Osteocyte (in vitro differentiated cells): Measurements from ENCODE around the gene ANXA2R. TPM values are rescaled to one million over a fixed set of nuclear protein-coding genes. Genes with fewer than 3 reads are reported as not detected.

ENCODE experiments used
- DNase-seq: peaks from one replicate; pipeline ENCODE4 v3.0.0; 2021; ENCODE audit warnings: mixed read lengths; ENCODE audit not compliant: unreplicated experiment; ENCODE audit errors: extremely low spot score
- H3K27ac Mint-ChIP-seq: one replicate; pipeline ENCODE4 v1.8.0; 2021; ENCODE audit warnings: mild to moderate bottlenecking, mixed read lengths; ENCODE audit not compliant: unreplicated experiment
- H3K27me3 Mint-ChIP-seq: one replicate; pipeline ENCODE4 v1.8.0; 2021; ENCODE audit warnings: mixed read lengths; ENCODE audit not compliant: unreplicated experiment
- H3K36me3 Mint-ChIP-seq: one replicate; pipeline ENCODE4 v1.8.0; 2021; ENCODE audit warnings: mixed read lengths; ENCODE audit not compliant: unreplicated experiment
- H3K4me1 Mint-ChIP-seq: one replicate; pipeline ENCODE4 v1.8.0; 2021; ENCODE audit warnings: mixed read lengths; ENCODE audit not compliant: unreplicated experiment
- H3K4me3 Mint-ChIP-seq: one replicate; pipeline ENCODE4 v1.8.0; 2021; ENCODE audit warnings: mild to moderate bottlenecking, moderate library complexity, mixed read lengths; ENCODE audit not compliant: unreplicated experiment
- H3K9me3 Mint-ChIP-seq: one replicate; pipeline ENCODE4 v1.8.0; 2021; ENCODE audit warnings: mixed read lengths; ENCODE audit not compliant: unreplicated experiment
- total RNA-seq: library from RNA; stranded (reverse); gene quantifications from 2 replicates; pipeline ENCODE4 v1.2.1, GENCODE V29; 2021
- TF ChIP-seq, protein P1 (sequence below): fragments of 200-600 bp; sonication (generic); IDR thresholded peaks from 2 replicates; pipeline ENCODE4 v1.5.0; 2021; ENCODE audit warnings: antibody characterized with exemption, mild to moderate bottlenecking, moderate library complexity

Gene ANXA2R
- total RNA-seq, 1 donor from 2014 or later: 5.3 TPM

DNA sequence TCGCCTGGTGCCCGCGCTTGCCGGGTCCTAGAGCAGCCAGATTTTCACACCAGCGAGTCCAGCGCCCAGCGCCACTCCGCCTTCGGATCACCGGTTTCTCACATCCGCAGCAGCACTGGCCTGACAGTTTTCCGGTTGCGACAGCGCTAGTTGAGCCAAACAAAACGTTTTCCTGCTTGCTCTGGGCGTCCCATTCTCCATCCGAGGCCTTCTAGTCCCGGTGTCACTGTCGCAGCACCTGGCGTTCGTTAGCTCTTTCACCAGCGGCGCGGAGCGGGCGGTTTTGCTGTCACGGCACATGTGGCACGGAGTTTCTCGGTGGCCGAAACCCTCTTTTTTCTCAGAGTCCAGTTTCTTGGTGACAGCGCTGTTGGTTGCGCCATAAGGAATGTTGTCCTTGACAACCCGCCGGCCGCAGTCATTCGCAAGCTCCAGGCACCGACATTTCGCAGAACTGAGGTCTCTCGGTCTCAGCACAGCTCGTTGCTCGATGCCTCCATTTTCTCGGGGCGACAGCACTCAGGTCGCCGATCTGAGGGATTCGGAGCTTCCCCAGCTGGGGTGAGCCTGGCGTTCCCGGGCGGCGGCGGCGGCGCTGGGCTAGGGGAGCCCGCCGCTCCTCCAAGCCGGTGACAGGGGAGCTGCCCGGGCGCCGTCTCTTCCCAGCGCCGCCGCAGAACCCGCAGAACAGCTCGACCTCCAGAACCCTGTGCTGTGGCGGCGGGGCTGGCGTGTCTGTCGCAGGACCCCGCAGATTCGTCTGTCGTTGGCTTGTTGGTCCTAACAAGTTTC lies 47.8 kb downstream of the ANXA2R start:
- Mint-ChIP-seq H3K9me3 (no peaks in the 10 kb centered on the region), H3K27me3 (no peaks in the 10 kb centered on the region), H3K36me3 (peaks cover 3% of the 10 kb centered on the region), H3K4me3 (peak overlapping the region; percentile 98), H3K4me1 (peaks cover 43% of the 10 kb centered on the region), H3K27ac (peak overlapping the region; percentile 100)
- peak; percentile 92 for DNase-seq
- TF ChIP-seq, protein P1, sequence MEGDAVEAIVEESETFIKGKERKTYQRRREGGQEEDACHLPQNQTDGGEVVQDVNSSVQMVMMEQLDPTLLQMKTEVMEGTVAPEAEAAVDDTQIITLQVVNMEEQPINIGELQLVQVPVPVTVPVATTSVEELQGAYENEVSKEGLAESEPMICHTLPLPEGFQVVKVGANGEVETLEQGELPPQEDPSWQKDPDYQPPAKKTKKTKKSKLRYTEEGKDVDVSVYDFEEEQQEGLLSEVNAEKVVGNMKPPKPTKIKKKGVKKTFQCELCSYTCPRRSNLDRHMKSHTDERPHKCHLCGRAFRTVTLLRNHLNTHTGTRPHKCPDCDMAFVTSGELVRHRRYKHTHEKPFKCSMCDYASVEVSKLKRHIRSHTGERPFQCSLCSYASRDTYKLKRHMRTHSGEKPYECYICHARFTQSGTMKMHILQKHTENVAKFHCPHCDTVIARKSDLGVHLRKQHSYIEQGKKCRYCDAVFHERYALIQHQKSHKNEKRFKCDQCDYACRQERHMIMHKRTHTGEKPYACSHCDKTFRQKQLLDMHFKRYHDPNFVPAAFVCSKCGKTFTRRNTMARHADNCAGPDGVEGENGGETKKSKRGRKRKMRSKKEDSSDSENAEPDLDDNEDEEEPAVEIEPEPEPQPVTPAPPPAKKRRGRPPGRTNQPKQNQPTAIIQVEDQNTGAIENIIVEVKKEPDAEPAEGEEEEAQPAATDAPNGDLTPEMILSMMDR: no peak

DNA sequence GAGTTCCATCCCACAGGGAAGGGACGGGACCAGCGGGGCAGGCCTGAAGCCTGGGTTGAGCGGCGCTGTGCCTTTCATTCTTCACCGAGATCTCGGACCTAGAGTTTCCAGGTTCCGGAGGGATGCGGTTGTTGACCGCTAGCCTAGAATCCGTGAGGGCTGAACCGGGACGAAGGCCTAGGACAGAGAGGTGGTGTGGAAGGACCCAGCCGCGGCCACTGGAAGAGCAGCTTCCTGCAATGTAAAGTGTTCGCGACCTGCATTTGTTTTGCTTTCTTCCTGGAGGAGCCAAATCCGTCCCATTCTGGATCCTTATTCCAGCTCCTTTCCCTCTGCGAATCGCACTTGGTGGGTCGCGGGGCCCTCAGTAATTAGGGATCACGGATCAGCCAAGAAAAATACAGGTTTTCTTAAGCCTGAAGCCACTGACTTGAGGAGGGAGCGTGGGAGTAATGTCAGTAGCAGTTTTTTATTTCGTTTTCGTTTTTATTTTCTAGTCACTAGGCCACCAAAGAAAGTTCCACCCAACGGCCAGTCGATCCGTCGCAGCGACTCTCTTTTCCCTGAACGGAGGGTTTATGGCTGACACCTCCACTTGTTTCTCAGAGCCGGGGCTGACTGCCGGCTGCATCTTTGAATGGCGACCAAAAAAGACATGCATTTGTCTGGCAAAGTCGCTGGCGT lies 48.6 kb downstream of the ANXA2R start:
- DNase-seq: no peak
- Mint-ChIP-seq H3K36me3 (peaks cover 3% of the 10 kb centered on the region), H3K4me3 (peak overlapping the region; percentile 98), H3K4me1 (peaks cover 43% of the 10 kb centered on the region), H3K9me3 (no peaks in the 10 kb centered on the region), H3K27me3 (no peaks in the 10 kb centered on the region), H3K27ac (peak overlapping the region; percentile 100)
- TF ChIP-seq, protein P1: no peak

DNA sequence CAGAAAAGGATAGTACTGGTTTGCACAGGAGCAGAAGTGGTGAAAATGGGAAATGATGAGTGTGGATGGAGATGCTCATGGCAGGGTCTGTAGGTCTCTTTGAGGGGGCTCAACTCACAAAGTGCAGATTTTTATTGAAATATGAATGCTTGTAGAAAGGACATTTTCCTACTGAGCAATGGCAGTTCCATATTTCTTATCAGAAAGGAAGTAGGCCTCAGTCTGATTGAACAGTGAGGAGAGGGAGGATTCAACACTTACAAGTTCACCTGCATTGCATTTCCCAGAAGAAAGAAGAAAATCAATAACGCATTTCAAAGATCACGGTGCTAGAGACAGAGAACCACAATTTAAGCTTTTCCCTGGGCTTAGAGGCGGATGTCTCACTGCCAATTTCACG lies 49.2 kb downstream of the ANXA2R start:
- Mint-ChIP-seq H3K4me1 (peaks cover 45% of the 10 kb centered on the region), H3K27me3 (no peaks in the 10 kb centered on the region), H3K4me3 (peak overlapping the region; percentile 98), H3K27ac (peak overlapping the region; percentile 100), H3K36me3 (peaks cover 3% of the 10 kb centered on the region), H3K9me3 (no peaks in the 10 kb centered on the region)
- no peak for DNase-seq
- TF ChIP-seq, protein P1: no peak

Other genes starting within 250 kb of the ANXA2R start
- 55.8 and 70.3 TPM in 2 replicates for gene SELENOP, start 228.4 kb downstream of the ANXA2R start, total RNA-seq
- gene ZNF131, start 80.6 kb upstream of the ANXA2R start, total RNA-seq: 39.1 and 44.1 TPM in 2 replicates
- 0.29 and 0.43 TPM in 2 replicates for gene NIM1K, start 151.9 kb upstream of the ANXA2R start, total RNA-seq